Effector CD8-positive, alpha-beta T cell (primary cell): ENCODE measurements around the gene LAMB1.

Experiments used
- DNase-seq: peaks from one replicate; lab custom pipeline; 2025; lab: John Stamatoyannopoulos, UW

Gene LAMB1

DNA sequence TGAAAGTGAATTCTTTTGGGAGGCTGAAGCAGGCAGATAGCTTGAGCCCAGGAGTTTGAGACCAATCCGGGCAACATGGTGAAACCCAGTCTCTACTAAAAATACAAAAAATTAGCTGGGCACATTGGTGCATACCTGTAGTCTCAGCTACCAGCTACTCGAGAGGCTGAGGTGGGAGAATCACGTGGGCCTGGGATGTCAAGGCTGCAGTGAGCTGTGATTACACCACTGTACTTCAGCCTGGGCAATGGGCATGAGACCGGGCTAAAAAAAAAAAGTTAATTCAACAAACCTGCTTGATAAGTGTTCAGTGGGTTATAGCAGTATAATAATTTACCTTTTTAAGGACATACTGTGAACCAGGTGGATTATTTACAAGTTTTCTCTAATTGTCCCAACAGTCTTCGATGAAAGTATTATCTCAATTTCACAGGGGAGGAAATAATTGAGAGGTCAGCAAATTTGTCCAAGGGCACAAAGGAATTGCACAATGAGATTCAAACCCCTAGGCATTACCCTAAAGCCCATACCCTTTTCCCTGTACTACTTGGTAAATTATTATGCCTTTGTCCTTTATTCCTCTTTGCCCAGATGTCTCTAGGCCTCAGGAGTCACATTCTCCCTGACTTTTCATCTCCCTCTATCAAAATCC, 125.1 kb downstream of the LAMB1 start:
- DNase-seq: no peak

DNA sequence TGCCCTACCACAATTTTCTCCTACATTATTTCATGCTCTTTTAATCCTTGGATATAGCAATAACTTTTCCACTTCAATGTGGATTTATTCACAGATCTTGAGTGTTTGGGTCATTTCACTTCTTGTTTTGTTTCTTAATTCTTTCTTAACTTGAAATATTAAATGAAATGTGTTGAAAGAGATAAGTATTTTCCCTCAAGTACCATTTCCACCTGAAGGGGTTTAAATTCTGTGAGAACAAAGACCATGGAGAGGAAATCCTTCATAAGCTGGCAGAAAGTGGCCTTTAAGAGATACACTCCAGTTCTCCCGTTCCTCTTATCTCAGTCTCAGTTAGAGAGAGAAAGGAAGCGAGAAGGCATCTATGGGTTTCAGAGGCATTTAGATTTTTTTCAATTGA, 126.0 kb downstream of the LAMB1 start:
- no peak for DNase-seq

DNA sequence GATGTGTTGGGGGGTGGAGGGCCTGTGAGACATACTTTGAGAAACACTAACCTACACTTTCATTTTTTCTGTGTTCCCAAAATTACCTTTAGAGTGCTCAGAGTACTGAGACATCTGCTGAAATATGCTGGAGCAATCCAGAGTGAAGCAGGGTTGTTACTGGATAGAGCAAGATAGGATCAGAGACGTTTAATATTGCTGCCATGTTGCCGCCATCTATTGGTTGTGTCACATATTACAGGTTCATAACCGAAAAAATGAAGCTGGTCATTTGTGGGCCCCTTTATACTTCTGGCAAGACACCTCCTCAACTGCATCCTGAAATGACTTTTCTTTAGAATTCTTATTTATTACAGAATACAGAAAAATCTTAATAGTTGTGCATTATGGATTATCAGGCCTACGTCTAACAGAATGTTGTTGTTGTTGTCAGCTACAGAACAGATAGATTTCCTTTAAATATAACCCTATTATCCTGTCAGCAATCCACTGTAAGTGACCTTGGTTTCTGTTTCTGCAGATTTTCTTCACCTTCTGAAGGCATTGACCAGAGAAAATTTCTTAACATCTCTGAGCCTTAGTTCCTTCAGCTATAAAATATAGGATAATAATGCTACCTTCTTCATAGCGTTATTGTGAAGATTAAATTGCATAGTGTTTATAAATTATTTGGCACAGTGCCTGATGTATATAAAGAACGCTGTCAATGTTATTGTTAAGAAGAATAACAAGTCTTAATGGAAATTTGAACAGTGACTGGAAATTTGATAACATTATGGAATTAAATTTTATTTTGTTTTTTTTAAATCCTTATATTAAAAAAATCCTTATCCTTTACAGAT, 128.1 kb downstream of the LAMB1 start:
- DNase-seq: no peak

DNA sequence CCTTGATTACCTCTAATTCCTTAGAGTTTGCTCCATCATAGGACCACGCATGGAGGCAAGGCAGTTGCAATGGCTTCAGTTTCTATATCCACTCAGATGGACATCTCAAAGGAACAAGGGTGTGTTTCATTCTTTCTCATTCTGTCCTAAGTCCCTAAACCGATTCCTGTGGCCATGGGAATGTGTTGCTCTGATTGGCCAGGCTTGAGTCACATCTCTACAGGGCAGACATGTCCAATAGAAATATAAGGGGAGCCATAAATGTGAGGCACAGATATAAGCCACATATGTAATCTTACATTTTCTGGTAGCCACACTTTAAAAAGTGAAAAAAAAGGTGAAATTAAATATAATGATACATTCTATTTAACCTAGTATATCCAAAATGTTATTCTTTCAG, 128.8 kb downstream of the LAMB1 start:
- DNase-seq: no peak
